KMS-11 (cell line): ENCODE measurements around the gene RNASE11.

ENCODE experiments used
- H2AFZ ChIP-seq: fragments of 200-600 bp; sonication (generic); 2 replicates; pipeline ENCODE4 v1.6.1; 2016; ENCODE audit warnings: antibody characterized with exemption, mixed run types, low read depth
- H3K27ac ChIP-seq: fragments of 200-600 bp; sonication (generic); 2 replicates; pipeline ENCODE4 v1.6.1; 2016; ENCODE audit warnings: mild to moderate bottlenecking, mixed run types
- H3K27me3 ChIP-seq: fragments of 200-600 bp; sonication (generic); 2 replicates; pipeline ENCODE4 v1.6.1; 2017; ENCODE audit warnings: mild to moderate bottlenecking, low read depth, mixed run types, moderate library complexity; ENCODE audit not compliant: insufficient read depth
- H3K36me3 ChIP-seq: fragments of 200-600 bp; sonication (generic); 2 replicates; pipeline ENCODE4 v1.6.1; 2017; ENCODE audit warnings: mild to moderate bottlenecking, mixed run types; ENCODE audit not compliant: insufficient read depth
- H3K4me1 ChIP-seq: fragments of 200-600 bp; sonication (generic); 2 replicates; pipeline ENCODE4 v1.6.1; 2016; ENCODE audit warnings: mild to moderate bottlenecking, low read depth, mixed run types; ENCODE audit not compliant: poor library complexity, severe bottlenecking
- H3K4me2 ChIP-seq: fragments of 200-600 bp; sonication (generic); 2 replicates; pipeline ENCODE4 v1.7.0; 2016; ENCODE audit warnings: mild to moderate bottlenecking, mixed run types
- H3K4me3 ChIP-seq: fragments of 200-600 bp; sonication (generic); IDR thresholded peaks from 2 replicates; pipeline ENCODE4 v1.6.1; 2017; ENCODE audit warnings: low read depth, low read length, mixed read lengths; ENCODE audit not compliant: insufficient read depth
- H3K79me2 ChIP-seq: fragments of 200-600 bp; sonication (generic); 2 replicates; pipeline ENCODE4 v1.6.1; 2016; ENCODE audit warnings: low read depth, mixed run types; ENCODE audit not compliant: insufficient read depth
- H3K9ac ChIP-seq: fragments of 200-600 bp; sonication (generic); 2 replicates; pipeline ENCODE4 v1.6.1; 2016; ENCODE audit warnings: mild to moderate bottlenecking, mixed run types
- H4K20me1 ChIP-seq: fragments of 200-600 bp; sonication (generic); 2 replicates; pipeline ENCODE4 v1.6.1; 2016; ENCODE audit warnings: mild to moderate bottlenecking, mixed run types; ENCODE audit not compliant: insufficient read depth
- TF ChIP-seq, protein P1 (sequence below): fragments of 200-600 bp; sonication (generic); conservative IDR thresholded peaks from 2 replicates; pipeline ENCODE4 v1.6.1; 2017; ENCODE audit warnings: low read depth, mild to moderate bottlenecking, antibody characterized with exemption, low read length, moderate library complexity, mixed read lengths

RNASE11 gene

DNA sequence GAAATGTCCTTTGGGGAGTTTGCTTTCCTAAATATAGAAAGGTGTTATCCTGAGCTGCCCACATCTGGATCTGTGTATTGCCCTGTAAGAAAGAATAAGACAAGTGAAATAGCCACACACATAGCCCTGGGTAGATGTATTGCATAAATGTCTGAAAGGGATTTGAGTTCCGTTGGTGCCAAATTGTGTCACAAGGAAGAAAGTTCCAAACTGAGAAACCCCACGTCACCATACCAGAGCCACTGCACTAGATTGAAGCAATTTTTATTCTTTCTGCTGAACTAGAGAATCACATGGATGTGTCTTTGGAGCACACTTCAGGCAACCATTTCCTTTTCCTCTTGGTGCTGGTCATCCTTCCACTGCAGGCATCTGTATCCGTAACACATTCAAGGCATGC is 32.0 kb downstream of the RNASE11 start:
- no peaks in the 10 kb centered on the region for H3K36me3 ChIP-seq
- no peaks in the 10 kb centered on the region for H3K4me1 ChIP-seq
- H3K79me2 ChIP-seq = no peaks in the 10 kb centered on the region
- no peak overlapping the region for H3K9ac ChIP-seq
- H3K4me2 ChIP-seq = no peak overlapping the region
- H4K20me1 ChIP-seq = no peaks in the 10 kb centered on the region
- H2AFZ ChIP-seq = no peak overlapping the region
- no peak overlapping the region for H3K27ac ChIP-seq
- no peak overlapping the region for H3K4me3 ChIP-seq
- H3K27me3 ChIP-seq = no peaks in the 10 kb centered on the region
- TF ChIP-seq, protein P1, sequence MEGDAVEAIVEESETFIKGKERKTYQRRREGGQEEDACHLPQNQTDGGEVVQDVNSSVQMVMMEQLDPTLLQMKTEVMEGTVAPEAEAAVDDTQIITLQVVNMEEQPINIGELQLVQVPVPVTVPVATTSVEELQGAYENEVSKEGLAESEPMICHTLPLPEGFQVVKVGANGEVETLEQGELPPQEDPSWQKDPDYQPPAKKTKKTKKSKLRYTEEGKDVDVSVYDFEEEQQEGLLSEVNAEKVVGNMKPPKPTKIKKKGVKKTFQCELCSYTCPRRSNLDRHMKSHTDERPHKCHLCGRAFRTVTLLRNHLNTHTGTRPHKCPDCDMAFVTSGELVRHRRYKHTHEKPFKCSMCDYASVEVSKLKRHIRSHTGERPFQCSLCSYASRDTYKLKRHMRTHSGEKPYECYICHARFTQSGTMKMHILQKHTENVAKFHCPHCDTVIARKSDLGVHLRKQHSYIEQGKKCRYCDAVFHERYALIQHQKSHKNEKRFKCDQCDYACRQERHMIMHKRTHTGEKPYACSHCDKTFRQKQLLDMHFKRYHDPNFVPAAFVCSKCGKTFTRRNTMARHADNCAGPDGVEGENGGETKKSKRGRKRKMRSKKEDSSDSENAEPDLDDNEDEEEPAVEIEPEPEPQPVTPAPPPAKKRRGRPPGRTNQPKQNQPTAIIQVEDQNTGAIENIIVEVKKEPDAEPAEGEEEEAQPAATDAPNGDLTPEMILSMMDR = no peak

DNA sequence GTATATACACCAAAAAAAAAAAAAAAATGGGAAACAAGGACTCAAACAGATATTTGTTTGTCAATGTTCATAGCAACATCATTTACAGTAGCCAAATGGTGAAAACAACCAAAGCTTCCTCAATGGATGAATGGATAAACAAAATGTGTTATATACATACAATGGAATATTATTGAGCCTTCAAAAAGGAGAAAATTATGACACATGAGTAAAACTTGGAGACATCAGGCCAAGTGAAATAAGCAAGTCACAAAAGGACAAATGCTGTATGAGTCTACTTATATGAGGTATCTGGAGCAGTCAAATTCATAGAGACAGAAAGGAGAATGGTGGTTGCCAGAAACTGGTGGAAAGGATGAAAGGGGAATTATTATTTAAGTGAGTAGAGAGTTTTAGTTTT is 34.8 kb downstream of the RNASE11 start:
- H2AFZ ChIP-seq = no peak overlapping the region
- H3K79me2 ChIP-seq = no peaks in the 10 kb centered on the region
- H4K20me1 ChIP-seq = no peaks in the 10 kb centered on the region
- H3K27me3 ChIP-seq = no peaks in the 10 kb centered on the region
- no peak overlapping the region for H3K9ac ChIP-seq
- no peak overlapping the region for H3K4me3 ChIP-seq
- no peak overlapping the region for H3K4me2 ChIP-seq
- TF ChIP-seq, protein P1 = no peak
- H3K27ac ChIP-seq = no peak overlapping the region
- no peaks in the 10 kb centered on the region for H3K36me3 ChIP-seq
- H3K4me1 ChIP-seq = no peaks in the 10 kb centered on the region

DNA sequence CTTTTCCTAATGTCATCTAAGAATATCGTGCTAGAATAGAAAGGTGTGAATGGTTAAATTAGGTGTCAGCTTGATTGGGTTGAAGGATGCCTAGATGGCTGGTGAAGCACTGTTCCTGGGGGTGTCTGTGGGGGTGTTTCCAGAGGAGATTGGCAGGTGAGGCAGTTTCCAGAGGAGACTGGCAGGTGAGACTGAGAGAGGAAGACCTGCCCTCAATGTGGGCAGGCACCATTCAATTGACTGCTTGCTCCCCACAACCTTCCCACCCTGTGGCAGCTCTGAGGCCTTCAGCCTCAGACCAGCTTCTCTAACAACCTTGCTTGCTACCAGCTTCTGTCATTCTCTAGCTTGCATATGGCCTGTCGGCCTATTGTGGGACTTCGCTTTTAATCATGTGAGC is 36.2 kb downstream of the RNASE11 start:
- no peak overlapping the region for H3K9ac ChIP-seq
- no peaks in the 10 kb centered on the region for H4K20me1 ChIP-seq
- TF ChIP-seq, protein P1 = no peak
- H3K79me2 ChIP-seq = no peaks in the 10 kb centered on the region
- no peak overlapping the region for H3K27ac ChIP-seq
- H3K4me2 ChIP-seq = no peak overlapping the region
- no peak overlapping the region for H2AFZ ChIP-seq
- no peaks in the 10 kb centered on the region for H3K36me3 ChIP-seq
- no peaks in the 10 kb centered on the region for H3K27me3 ChIP-seq
- H3K4me3 ChIP-seq = no peak overlapping the region
- H3K4me1 ChIP-seq = no peaks in the 10 kb centered on the region

DNA sequence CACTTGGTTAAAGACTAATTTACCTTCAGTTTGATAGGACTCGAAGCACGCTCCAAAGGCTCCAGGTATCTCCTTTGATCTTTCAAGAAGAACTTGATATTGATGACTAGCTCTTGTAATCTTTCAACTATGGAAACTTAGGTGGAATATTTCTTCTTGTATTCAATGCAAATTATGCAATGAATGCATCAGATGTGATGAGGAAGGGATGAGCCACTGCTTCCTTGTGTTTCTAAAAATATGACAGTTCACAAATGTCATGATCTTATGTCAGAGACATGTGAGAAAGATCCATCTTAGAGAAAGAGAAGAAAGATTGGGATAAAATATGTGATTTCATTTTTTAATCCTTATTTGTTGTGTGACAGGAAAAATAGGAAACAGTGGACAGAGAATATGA is 36.9 kb downstream of the RNASE11 start:
- Histone ChIP-seq H3K4me1 (no peaks in the 10 kb centered on the region), H3K9ac (no peak overlapping the region), H4K20me1 (no peaks in the 10 kb centered on the region), H3K27ac (no peak overlapping the region), H3K36me3 (no peaks in the 10 kb centered on the region), H3K27me3 (no peaks in the 10 kb centered on the region), H2AFZ (no peak overlapping the region), H3K4me3 (no peak overlapping the region), H3K4me2 (no peak overlapping the region), H3K79me2 (no peaks in the 10 kb centered on the region)
- TF ChIP-seq, protein P1 = no peak
